OCI-LY1 (cell line): ENCODE data around the gene LILRB4.

ENCODE experiments used
- H2AFZ ChIP-seq: fragments of 200-600 bp; sonication (generic), shearing (Covaris generic); 2 replicates; pipeline ENCODE4 v1.6.0; 2014; ENCODE audit warnings: antibody characterized with exemption, mild to moderate bottlenecking, low read length
- H3F3A ChIP-seq: fragments of 200-600 bp; sonication (generic), shearing (Covaris generic); 2 replicates; pipeline ENCODE4 v1.6.0; 2014; ENCODE audit warnings: mild to moderate bottlenecking, antibody characterized with exemption, low read length, moderate library complexity; ENCODE audit not compliant: insufficient read depth
- H3K27ac ChIP-seq: fragments of 200-600 bp; sonication (generic); 2 replicates; pipeline ENCODE4 v1.5.1; 2014; ENCODE audit warnings: low read length, mixed run types, mild to moderate bottlenecking, low read depth; ENCODE audit not compliant: poor library complexity, severe bottlenecking
- H3K27me3 ChIP-seq: fragments of 200-600 bp; sonication (generic); 2 replicates; pipeline ENCODE4 v1.6.0; 2014; ENCODE audit warnings: antibody characterized with exemption, mild to moderate bottlenecking, low read length, moderate library complexity; ENCODE audit not compliant: insufficient read depth
- H3K36me3 ChIP-seq: fragments of 200-600 bp; sonication (generic); 2 replicates; pipeline ENCODE4 v1.6.1; 2014; ENCODE audit warnings: mild to moderate bottlenecking, antibody characterized with exemption, low read length, moderate library complexity, mixed read lengths; ENCODE audit not compliant: insufficient read depth
- H3K4me1 ChIP-seq: fragments of 200-600 bp; sonication (generic); 2 replicates; pipeline ENCODE4 v1.5.1; 2014; ENCODE audit warnings: mild to moderate bottlenecking, low read length, moderate library complexity; ENCODE audit not compliant: insufficient read depth, severe bottlenecking
- H3K4me2 ChIP-seq: fragments of 200-600 bp; sonication (generic), shearing (Covaris generic); 2 replicates; pipeline ENCODE4 v1.6.1; 2014; ENCODE audit warnings: low read length
- H3K4me3 ChIP-seq: fragments of 200-600 bp; sonication (generic); 2 replicates; pipeline ENCODE4 v1.5.1; 2014; ENCODE audit warnings: low read length, low read depth, mild to moderate bottlenecking, mixed read lengths; ENCODE audit not compliant: poor library complexity, severe bottlenecking
- H3K79me2 ChIP-seq: fragments of 200-600 bp; shearing (Covaris generic); 2 replicates; pipeline ENCODE4 v1.6.1; 2016; ENCODE audit warnings: mixed run types, low read length, mixed read lengths; ENCODE audit not compliant: insufficient read depth
- H3K9ac ChIP-seq: fragments of 200-600 bp; sonication (generic), shearing (Covaris generic); 2 replicates; pipeline ENCODE4 v1.6.1; 2014; ENCODE audit warnings: mild to moderate bottlenecking, low read length, mixed read lengths
- H3K9me2 ChIP-seq: fragments of 200-600 bp; sonication (generic), shearing (Covaris generic); 2 replicates; pipeline ENCODE4 v1.6.1; 2014; ENCODE audit warnings: low read depth, mild to moderate bottlenecking, low read length, mixed read lengths
- H3K9me3 ChIP-seq: fragments of 200-600 bp; shearing (Covaris generic); 2 replicates; pipeline ENCODE4 v1.6.1; 2014; ENCODE audit warnings: low read length, mixed read lengths
- H4K20me1 ChIP-seq: fragments of 200-600 bp; sonication (generic), shearing (Covaris generic); 2 replicates; pipeline ENCODE4 v1.6.0; 2016; ENCODE audit warnings: mild to moderate bottlenecking, low read length; ENCODE audit not compliant: insufficient read depth
- CTCF ChIP-seq: fragments of 200-600 bp; sonication (generic), shearing (Covaris generic); IDR thresholded peaks from 2 replicates; pipeline ENCODE4 v1.5.1; 2017; ENCODE audit warnings: mild to moderate bottlenecking, antibody characterized with exemption, low read length, moderate library complexity, mixed read lengths
- EZH2 ChIP-seq: fragments of 200-600 bp; sonication (generic), shearing (Covaris generic); IDR thresholded peaks from 2 replicates; pipeline ENCODE4 v1.8.0; 2017; ENCODE audit warnings: borderline replicate concordance, mixed run types, mild to moderate bottlenecking, antibody characterized with exemption, low read length, moderate library complexity, mixed read lengths

LILRB4 gene

GRCh38 chr19:54659300-54659699, 3.5 kb upstream of the LILRB4 start:
- H3F3A ChIP-seq, result no peaks in the 10 kb centered on the region
- H3K9me2 ChIP-seq, result no peaks in the 10 kb centered on the region
- H3K9me3 ChIP-seq, result no peaks in the 10 kb centered on the region
- no peak overlapping the region for H3K4me2 ChIP-seq
- no peaks in the 10 kb centered on the region for H3K4me1 ChIP-seq
- no peaks in the 10 kb centered on the region for H3K36me3 ChIP-seq
- no peak overlapping the region for H3K4me3 ChIP-seq
- no peaks in the 10 kb centered on the region for H3K27me3 ChIP-seq
- TF ChIP-seq CTCF (no peak), EZH2 (no peak)
- H3K79me2 ChIP-seq, result no peaks in the 10 kb centered on the region
- H3K9ac ChIP-seq, result no peak overlapping the region
- H4K20me1 ChIP-seq, result no peaks in the 10 kb centered on the region
- no peak overlapping the region for H2AFZ ChIP-seq
- no peak overlapping the region for H3K27ac ChIP-seq

- H3K79me2 ChIP-seq, result no peaks in the 10 kb centered on the region
- H3K9me3 ChIP-seq, result no peaks in the 10 kb centered on the region
- no peak for TF ChIP-seq CTCF
- TF ChIP-seq EZH2, result no peak
- H3K36me3 ChIP-seq, result no peaks in the 10 kb centered on the region
- H3K4me3 ChIP-seq, result no peak overlapping the region
- H2AFZ ChIP-seq, result no peak overlapping the region
- no peaks in the 10 kb centered on the region for H4K20me1 ChIP-seq
- H3F3A ChIP-seq, result no peaks in the 10 kb centered on the region
- no peaks in the 10 kb centered on the region for H3K4me1 ChIP-seq
- H3K4me2 ChIP-seq, result no peak overlapping the region
- H3K9ac ChIP-seq, result no peak overlapping the region
- no peaks in the 10 kb centered on the region for H3K9me2 ChIP-seq
- H3K27me3 ChIP-seq, result no peaks in the 10 kb centered on the region
- H3K27ac ChIP-seq, result no peak overlapping the region
Measured at GRCh38 chr19:54660306-54660705, 2.5 kb upstream of the LILRB4 start.

- H3K9me3 ChIP-seq, result no peaks in the 10 kb centered on the region
- no peak overlapping the region for H3K9ac ChIP-seq
- H3K27me3 ChIP-seq, result no peaks in the 10 kb centered on the region
- H3K79me2 ChIP-seq, result no peaks in the 10 kb centered on the region
- no peak overlapping the region for H2AFZ ChIP-seq
- no peaks in the 10 kb centered on the region for H3K36me3 ChIP-seq
- H3F3A ChIP-seq, result no peaks in the 10 kb centered on the region
- no peak overlapping the region for H3K4me2 ChIP-seq
- no peaks in the 10 kb centered on the region for H3K4me1 ChIP-seq
- TF ChIP-seq CTCF (no peak), EZH2 (no peak)
- H3K9me2 ChIP-seq, result no peaks in the 10 kb centered on the region
- H4K20me1 ChIP-seq, result no peaks in the 10 kb centered on the region
- no peak overlapping the region for H3K4me3 ChIP-seq
- H3K27ac ChIP-seq, result no peak overlapping the region
Measured at GRCh38 chr19:54660964-54661363, 1.8 kb upstream of the LILRB4 start.
